Measurements from ENCODE around the gene MEGF11. TPM values are rescaled to one million over a fixed set of nuclear protein-coding genes. Genes with fewer than 3 reads are reported as not detected.

The MEGF11 gene
- total RNA-seq, 1 experiment from 2014 or later, result 0.09 TPM

DNA sequence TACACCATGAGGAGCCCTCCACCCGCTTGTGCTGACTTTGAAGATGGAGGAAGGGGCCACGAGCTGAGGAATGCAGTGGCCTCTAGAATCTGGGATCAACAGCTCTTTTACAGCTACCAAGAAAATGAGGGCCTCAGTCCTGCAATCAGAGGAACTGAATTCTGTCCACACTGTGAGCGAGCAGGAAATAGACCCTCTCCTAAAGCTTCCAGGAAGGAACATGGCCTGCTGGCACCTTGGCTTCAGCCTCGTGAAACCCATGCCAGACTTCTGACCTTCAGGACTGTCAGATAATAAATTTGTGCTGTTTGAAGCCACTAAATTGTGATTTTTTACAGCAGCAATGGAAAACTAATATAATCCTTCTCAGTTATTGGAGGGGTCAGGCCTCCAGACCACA lies 322.3 kb downstream of the MEGF11 start:
- no peak overlapping the region for H3K4me3 Mint-ChIP-seq (ENCODE audit: low read depth, unreplicated experiment)
- BruUV-seq (replicated peaks), result no TSS peak

GRCh38 chr15:65930134-65930533 lies 323.4 kb downstream of the MEGF11 start:
- H3K36me3 Mint-ChIP-seq (ENCODE audit: insufficient read depth, unreplicated experiment), result no peaks in the 10 kb centered on the region
- TF ChIP-seq, protein P1, sequence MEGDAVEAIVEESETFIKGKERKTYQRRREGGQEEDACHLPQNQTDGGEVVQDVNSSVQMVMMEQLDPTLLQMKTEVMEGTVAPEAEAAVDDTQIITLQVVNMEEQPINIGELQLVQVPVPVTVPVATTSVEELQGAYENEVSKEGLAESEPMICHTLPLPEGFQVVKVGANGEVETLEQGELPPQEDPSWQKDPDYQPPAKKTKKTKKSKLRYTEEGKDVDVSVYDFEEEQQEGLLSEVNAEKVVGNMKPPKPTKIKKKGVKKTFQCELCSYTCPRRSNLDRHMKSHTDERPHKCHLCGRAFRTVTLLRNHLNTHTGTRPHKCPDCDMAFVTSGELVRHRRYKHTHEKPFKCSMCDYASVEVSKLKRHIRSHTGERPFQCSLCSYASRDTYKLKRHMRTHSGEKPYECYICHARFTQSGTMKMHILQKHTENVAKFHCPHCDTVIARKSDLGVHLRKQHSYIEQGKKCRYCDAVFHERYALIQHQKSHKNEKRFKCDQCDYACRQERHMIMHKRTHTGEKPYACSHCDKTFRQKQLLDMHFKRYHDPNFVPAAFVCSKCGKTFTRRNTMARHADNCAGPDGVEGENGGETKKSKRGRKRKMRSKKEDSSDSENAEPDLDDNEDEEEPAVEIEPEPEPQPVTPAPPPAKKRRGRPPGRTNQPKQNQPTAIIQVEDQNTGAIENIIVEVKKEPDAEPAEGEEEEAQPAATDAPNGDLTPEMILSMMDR (IDR thresholded peaks at IDR 0.05; ENCODE audit: unreplicated experiment), result no peak
- no TSS peak for BruUV-seq (replicated peaks)
- no peak for DNase-seq
- no peaks in the 10 kb centered on the region for H3K27me3 Mint-ChIP-seq (ENCODE audit: unreplicated experiment)
- intact Hi-C loops (cut with micrococcal nuclease; ENCODE audit: unreplicated experiment), result no loop called here
- H3K4me3 Mint-ChIP-seq (ENCODE audit: low read depth, unreplicated experiment), result no peak overlapping the region
- no peak overlapping the region for H3K27ac Mint-ChIP-seq (ENCODE audit: unreplicated experiment)
- CTCF ChIA-PET, result interaction anchor here (1.2 kb wide), 1 partner anchor 10 kb away, joined by 4 read pairs; no protein-coding TSS in a partner anchor
- no peaks in the 10 kb centered on the region for H3K4me1 Mint-ChIP-seq (ENCODE audit: low read depth, unreplicated experiment)
- H3K9me3 Mint-ChIP-seq (ENCODE audit: low read depth, unreplicated experiment), result no peaks in the 10 kb centered on the region

More for the DNA sequence above, 322.3 kb downstream of the MEGF11 start:
- Mint-ChIP-seq H3K4me1 (ENCODE audit: low read depth, unreplicated experiment) (no peaks in the 10 kb centered on the region), H3K9me3 (ENCODE audit: low read depth, unreplicated experiment) (no peaks in the 10 kb centered on the region), H3K36me3 (ENCODE audit: insufficient read depth, unreplicated experiment) (no peaks in the 10 kb centered on the region), H3K27ac (ENCODE audit: unreplicated experiment) (no peak overlapping the region), H3K27me3 (ENCODE audit: unreplicated experiment) (no peaks in the 10 kb centered on the region)
- CTCF ChIA-PET, result no interaction called here
- TF ChIP-seq, protein P1 (IDR thresholded peaks at IDR 0.05; ENCODE audit: unreplicated experiment), result no peak
- intact Hi-C loops (cut with micrococcal nuclease; ENCODE audit: unreplicated experiment), result no loop called here
- no peak for DNase-seq

DNA sequence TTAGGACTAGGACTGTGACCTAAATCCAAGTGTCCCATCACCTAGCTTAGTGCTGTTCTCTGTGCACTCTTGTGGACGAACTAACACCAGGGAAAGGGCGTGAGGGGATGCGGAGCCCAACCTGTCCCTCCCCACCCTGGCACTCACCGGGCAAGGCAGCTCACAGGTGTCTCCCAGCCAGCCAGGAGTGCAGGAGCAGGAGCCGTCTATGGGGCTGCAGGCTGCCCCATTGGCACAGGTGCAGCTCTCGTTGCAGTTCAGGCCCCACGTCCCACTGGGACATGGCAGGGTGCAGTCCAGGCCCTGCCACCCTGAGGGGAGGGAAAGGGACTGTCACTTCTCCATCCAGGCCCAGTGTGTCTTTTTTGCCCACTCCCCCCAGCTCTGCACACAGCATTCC lies 324.0 kb downstream of the MEGF11 start:
- CTCF ChIA-PET, result interaction anchor here (1.2 kb wide), 1 partner anchor 10 kb away, joined by 4 read pairs; no protein-coding TSS in a partner anchor
- H3K9me3 Mint-ChIP-seq (ENCODE audit: low read depth, unreplicated experiment), result no peaks in the 10 kb centered on the region
- no peaks in the 10 kb centered on the region for H3K36me3 Mint-ChIP-seq (ENCODE audit: insufficient read depth, unreplicated experiment)
- no peaks in the 10 kb centered on the region for H3K4me1 Mint-ChIP-seq (ENCODE audit: low read depth, unreplicated experiment)
- BruUV-seq (replicated peaks), result no TSS peak
- H3K4me3 Mint-ChIP-seq (ENCODE audit: low read depth, unreplicated experiment), result no peak overlapping the region
- intact Hi-C loops (cut with micrococcal nuclease; ENCODE audit: unreplicated experiment), result no loop called here
- TF ChIP-seq, protein P1 (IDR thresholded peaks at IDR 0.05; ENCODE audit: unreplicated experiment), result no peak
- DNase-seq, result no peak
- H3K27me3 Mint-ChIP-seq (ENCODE audit: unreplicated experiment), result no peaks in the 10 kb centered on the region
- H3K27ac Mint-ChIP-seq (ENCODE audit: unreplicated experiment), result no peak overlapping the region

DNA sequence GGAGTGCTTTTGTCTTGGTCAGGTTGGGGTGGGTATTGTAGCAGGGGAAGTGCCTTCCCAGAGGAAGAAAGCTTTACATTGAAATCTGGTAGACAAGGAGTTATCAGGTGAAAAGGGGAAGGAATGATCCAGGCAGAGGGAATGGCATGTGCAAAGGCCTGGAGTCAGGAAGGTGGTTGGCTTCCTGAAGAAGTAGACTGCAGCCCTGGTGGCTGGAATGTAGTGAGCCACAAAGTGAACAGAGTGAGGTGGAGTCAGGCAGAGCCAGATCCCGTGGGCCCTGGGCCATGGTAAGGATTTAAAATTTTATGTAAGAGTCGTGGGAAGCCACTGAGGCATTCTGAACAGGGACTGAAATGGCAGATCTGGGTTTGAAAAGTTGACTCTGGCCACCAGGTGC lies 326.0 kb downstream of the MEGF11 start:
- H3K27me3 Mint-ChIP-seq (ENCODE audit: unreplicated experiment), result no peaks in the 10 kb centered on the region
- H3K4me1 Mint-ChIP-seq (ENCODE audit: low read depth, unreplicated experiment), result no peaks in the 10 kb centered on the region
- H3K27ac Mint-ChIP-seq (ENCODE audit: unreplicated experiment), result no peak overlapping the region
- no peak overlapping the region for H3K4me3 Mint-ChIP-seq (ENCODE audit: low read depth, unreplicated experiment)
- no peak for DNase-seq
- CTCF ChIA-PET, result no interaction called here
- H3K36me3 Mint-ChIP-seq (ENCODE audit: insufficient read depth, unreplicated experiment), result no peaks in the 10 kb centered on the region
- intact Hi-C loops (cut with micrococcal nuclease; ENCODE audit: unreplicated experiment), result no loop called here
- no TSS peak for BruUV-seq (replicated peaks)
- H3K9me3 Mint-ChIP-seq (ENCODE audit: low read depth, unreplicated experiment), result no peaks in the 10 kb centered on the region
- TF ChIP-seq, protein P1 (IDR thresholded peaks at IDR 0.05; ENCODE audit: unreplicated experiment), result no peak
